GM12873 (cell line): ENCODE results near the gene SLC2A3.

ENCODE experiments used
- TF ChIP-seq, protein P1 (sequence below): IDR thresholded peaks from 2 replicates; pipeline ENCODE4 v1.5.1; 2012; ENCODE audit warnings: low read depth, mild to moderate bottlenecking, moderate library complexity, low read length, control low read depth; ENCODE audit not compliant: insufficient read depth; ENCODE audit errors: missing control alignments

The SLC2A3 gene

DNA sequence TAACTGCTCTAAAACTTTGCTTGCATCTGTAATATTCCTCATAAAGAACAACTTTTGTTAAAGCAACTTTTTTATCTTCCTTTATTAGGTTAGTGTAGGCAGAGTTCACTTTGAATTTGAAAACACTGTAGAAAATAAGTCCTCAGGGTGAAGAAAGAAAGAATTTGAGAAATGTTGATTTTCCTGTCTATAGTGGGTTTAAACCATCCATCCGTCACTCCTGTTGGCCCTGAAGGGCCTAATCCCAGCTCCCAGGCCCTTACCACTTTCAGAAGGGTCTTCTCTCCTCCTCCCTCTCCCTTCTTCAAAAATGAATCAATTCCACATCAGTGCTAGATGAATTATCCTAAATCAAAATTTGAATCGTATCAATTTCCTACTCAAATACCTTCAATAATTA is 4.9 kb upstream of the SLC2A3 start:
- TF ChIP-seq, protein P1, sequence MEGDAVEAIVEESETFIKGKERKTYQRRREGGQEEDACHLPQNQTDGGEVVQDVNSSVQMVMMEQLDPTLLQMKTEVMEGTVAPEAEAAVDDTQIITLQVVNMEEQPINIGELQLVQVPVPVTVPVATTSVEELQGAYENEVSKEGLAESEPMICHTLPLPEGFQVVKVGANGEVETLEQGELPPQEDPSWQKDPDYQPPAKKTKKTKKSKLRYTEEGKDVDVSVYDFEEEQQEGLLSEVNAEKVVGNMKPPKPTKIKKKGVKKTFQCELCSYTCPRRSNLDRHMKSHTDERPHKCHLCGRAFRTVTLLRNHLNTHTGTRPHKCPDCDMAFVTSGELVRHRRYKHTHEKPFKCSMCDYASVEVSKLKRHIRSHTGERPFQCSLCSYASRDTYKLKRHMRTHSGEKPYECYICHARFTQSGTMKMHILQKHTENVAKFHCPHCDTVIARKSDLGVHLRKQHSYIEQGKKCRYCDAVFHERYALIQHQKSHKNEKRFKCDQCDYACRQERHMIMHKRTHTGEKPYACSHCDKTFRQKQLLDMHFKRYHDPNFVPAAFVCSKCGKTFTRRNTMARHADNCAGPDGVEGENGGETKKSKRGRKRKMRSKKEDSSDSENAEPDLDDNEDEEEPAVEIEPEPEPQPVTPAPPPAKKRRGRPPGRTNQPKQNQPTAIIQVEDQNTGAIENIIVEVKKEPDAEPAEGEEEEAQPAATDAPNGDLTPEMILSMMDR = no peak

DNA sequence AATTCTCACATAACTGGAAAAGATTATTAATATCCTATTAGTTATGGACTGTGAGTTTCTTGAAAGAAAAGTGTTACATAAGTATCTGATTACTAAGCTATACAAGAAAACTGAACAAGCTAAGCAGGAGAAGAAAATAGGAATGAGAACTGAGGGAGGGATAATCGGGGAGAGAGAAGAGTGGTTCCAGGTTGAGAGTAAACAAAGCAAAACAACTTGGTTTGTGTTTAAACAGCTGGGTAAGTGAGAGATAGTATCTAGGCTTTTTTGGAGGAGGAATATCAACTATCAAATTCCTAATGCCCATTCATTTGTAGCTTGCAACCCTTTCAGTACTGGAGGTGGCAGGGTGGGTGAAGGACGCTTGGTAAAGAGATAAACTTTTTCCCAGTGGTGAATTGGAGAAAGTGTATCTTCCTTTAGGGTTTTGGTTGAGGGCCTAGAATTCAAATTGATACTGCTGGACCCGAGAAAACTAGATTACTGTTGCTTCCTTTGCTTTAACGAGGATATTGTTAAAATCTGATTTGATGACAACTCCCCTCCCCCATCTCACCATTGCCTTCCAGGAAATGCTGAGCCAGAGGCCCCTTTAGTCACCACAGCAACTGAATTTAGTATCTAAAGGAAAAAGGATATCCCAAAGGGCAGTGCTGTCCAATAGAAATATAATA is 2.0 kb upstream of the SLC2A3 start:
- TF ChIP-seq, protein P1 = peak; percentile 46

DNA sequence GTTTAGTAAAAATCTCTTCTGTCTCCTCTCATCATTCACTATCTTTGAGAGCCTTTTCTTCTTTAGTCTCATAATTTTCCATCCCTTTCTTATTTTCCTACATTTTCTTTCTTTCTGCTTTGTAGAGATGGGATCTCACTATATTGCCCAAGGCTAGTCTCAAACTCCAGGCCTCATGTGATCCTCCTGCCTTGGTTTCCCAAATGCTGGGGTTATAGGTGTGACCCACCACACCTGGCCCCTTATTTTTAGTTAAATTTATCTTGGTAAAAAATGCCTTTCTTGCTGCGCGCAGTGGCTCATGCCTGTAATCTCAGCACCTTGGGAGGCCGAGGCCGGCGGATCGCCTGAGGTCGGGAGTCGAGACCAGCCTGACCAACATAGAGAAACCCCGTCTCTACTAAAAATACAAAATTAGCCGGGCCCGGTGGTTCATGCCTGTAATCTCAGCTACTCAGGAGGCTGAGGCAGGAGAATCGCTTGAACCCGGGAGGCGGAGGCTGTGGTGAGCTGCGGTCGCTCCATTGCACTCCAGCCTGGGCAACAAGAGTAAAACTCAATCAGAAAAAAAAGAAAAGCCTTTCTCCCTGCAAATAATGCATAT is 996 bp downstream of the SLC2A3 start:
- TF ChIP-seq, protein P1 = no peak

DNA sequence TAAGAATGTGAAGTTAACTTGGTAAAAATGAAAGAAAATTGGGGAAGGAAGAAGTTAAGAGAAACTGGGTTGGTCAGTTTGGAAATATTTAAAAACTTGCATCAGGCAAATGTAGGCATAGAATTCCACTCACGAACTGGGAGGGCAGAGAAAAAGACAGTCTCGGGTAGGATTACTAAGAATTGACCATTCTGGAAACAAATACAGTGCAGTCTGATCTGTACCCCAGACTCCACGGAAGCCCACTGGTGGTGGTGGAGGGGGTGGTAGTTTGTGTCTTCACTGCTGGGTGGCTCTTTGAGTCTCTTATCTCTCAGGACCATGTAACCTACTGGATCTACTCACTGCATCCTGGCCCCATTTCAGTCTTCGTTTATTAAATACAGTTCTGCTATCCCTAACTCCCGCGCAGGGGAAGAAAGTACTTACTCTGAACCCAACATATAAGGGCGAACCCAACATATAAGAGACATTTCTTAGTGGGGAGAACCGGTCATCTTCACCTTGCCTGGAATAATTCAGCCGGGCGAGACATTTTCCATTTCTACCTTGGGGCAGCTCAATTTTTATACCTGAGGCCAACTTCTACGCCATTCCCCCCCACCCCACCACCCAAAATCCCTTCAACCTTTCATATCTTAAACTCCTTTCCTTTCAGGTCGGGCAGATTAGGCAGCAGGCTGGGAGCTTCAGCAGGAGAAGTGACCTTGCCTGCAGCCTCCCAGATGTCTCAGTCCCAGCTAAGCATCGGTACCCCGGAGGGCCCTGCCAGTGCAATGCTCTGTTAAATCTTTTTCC is 1.7 kb downstream of the SLC2A3 start:
- TF ChIP-seq, protein P1 = no peak

DNA sequence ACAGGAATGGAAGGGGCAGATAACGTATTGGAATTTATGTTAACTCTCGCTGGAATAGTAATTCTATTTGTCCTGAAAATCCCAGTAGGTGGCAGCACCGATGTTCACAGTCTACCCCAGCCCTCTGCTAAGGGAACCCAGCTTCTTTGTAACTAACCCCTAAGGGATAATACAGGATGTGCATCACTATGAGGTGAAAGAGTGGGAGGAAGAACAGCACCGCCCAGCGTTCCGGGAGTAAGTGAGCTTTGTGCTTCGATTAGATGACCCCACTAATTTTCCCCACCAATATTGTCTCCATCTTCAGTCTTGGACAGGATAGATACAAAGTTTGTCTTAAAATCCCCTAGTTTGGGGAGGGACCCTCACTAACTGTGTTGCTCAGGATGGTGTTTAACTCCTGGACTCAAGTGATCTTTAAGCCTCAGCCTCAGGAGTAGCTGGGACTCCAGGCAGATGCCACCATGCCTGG is 2.7 kb downstream of the SLC2A3 start:
- TF ChIP-seq, protein P1 = peak; percentile 70

DNA sequence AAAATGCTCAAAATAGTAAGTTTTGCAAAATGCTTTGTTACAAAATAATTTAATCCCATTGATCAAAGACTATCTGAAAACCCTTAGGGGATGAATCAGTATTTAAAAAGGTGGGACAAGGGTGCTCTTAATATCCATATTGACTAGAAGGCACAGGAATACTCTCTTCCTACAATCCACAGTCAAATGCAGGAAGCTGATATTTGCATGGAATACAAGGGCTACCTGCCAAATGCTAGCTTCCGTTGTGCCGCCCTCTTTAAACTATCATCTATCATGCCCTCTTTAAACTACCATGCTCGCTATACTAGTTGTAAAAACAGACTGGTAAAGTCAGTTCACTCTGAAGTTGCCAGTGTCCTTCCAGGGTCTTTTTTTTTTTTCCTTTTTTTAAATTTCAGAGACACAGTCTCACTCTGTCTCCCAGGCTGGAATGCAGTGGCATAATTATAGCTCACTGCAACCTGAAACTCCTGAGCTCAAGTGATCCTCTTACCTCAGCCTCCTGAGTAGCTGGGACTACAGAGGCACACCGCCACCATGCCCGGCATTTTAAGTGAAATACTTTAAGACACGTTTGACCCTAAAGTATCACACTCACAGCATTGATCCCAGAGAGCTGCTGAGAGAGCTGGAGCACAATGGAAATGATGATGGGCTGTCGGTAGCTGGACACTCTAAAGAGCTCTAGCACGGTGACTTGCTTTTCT is 6.7 kb downstream of the SLC2A3 start:
- TF ChIP-seq, protein P1 = no peak
